DOHH2 (cell line): ENCODE results near the gene FILIP1L.

Experiments used
- EZH2phosphoT487 ChIP-seq: fragments of 200-600 bp; sonication (generic); IDR thresholded peaks from 2 replicates; pipeline ENCODE4 v1.6.1; 2017; ENCODE audit warnings: borderline replicate concordance, mild to moderate bottlenecking, antibody characterized with exemption, low read length, moderate library complexity, mixed read lengths
- TF ChIP-seq, protein P1 (sequence below): fragments of 200-600 bp; sonication (generic); IDR thresholded peaks from one replicate; pipeline ENCODE4 v1.5.1; 2014; ENCODE audit warnings: antibody characterized with exemption, mild to moderate bottlenecking, low read depth, low read length; ENCODE audit not compliant: poor library complexity, severe bottlenecking

- TF ChIP-seq, protein P1, sequence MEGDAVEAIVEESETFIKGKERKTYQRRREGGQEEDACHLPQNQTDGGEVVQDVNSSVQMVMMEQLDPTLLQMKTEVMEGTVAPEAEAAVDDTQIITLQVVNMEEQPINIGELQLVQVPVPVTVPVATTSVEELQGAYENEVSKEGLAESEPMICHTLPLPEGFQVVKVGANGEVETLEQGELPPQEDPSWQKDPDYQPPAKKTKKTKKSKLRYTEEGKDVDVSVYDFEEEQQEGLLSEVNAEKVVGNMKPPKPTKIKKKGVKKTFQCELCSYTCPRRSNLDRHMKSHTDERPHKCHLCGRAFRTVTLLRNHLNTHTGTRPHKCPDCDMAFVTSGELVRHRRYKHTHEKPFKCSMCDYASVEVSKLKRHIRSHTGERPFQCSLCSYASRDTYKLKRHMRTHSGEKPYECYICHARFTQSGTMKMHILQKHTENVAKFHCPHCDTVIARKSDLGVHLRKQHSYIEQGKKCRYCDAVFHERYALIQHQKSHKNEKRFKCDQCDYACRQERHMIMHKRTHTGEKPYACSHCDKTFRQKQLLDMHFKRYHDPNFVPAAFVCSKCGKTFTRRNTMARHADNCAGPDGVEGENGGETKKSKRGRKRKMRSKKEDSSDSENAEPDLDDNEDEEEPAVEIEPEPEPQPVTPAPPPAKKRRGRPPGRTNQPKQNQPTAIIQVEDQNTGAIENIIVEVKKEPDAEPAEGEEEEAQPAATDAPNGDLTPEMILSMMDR, result peak; percentile 63
- TF ChIP-seq EZH2phosphoT487, result no peak
These were observed 325.1 kb downstream of the FILIP1L start for GRCh38 chr3:99789011-99789721.
